Skeletal muscle satellite cell (primary cell): ENCODE data around the gene NCDN.

ENCODE experiments used
- H3K27me3 ChIP-seq: 2 replicates; pipeline ENCODE4 v1.7.0; 2013; ENCODE audit warnings: low read length; ENCODE audit not compliant: control insufficient read depth, insufficient read depth
- H3K36me3 ChIP-seq: 2 replicates; pipeline ENCODE4 v1.7.0; 2013; ENCODE audit warnings: mild to moderate bottlenecking, control low read depth, low read length; ENCODE audit not compliant: insufficient read depth
- H3K4me1 ChIP-seq: 2 replicates; pipeline ENCODE4 v1.7.0; 2013; ENCODE audit warnings: low read length; ENCODE audit not compliant: control insufficient read depth, insufficient read depth
- H3K4me2 ChIP-seq: 2 replicates; pipeline ENCODE4 v1.7.0; 2013; ENCODE audit warnings: mild to moderate bottlenecking, low read length
- H3K4me3 ChIP-seq: 2 replicates; pipeline ENCODE4 v1.7.0; 2013; ENCODE audit warnings: low read length
- H3K9ac ChIP-seq: 2 replicates; pipeline ENCODE4 v1.7.0; 2013; ENCODE audit warnings: mild to moderate bottlenecking, low read depth, low read length, moderate library complexity
- H3K9me3 ChIP-seq: replicated peaks from 2 replicates; pipeline ENCODE4 v1.7.0; 2013; ENCODE audit warnings: mild to moderate bottlenecking, control low read depth, low read length

The NCDN gene

DNA sequence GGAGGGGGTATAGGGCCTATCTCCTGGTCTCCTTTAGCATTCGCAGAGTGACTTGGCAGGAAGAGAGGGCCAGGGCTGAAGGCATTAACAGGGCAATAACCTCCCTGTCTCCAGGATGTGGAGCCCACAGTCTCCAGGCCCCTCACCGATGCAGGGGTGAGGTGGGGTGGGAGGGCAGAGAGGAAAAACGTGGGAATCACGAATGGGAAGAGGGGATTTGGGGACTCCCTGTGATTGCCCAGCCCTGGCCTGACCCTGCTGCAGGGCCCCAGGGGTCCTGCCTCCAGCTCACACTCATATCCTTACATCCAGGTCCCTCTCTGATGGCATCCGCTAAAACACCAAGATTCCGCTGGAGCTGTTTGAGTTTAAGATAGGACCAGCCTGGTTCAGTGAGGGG lies 30.1 kb downstream of the NCDN start:
- no peaks in the 10 kb centered on the region for H3K4me1 ChIP-seq
- H3K4me3 ChIP-seq = no peak overlapping the region
- no peaks in the 10 kb centered on the region for H3K27me3 ChIP-seq
- H3K9me3 ChIP-seq = no peaks in the 10 kb centered on the region
- H3K4me2 ChIP-seq = no peak overlapping the region
- H3K9ac ChIP-seq = no peak overlapping the region
- H3K36me3 ChIP-seq = no peaks in the 10 kb centered on the region

DNA sequence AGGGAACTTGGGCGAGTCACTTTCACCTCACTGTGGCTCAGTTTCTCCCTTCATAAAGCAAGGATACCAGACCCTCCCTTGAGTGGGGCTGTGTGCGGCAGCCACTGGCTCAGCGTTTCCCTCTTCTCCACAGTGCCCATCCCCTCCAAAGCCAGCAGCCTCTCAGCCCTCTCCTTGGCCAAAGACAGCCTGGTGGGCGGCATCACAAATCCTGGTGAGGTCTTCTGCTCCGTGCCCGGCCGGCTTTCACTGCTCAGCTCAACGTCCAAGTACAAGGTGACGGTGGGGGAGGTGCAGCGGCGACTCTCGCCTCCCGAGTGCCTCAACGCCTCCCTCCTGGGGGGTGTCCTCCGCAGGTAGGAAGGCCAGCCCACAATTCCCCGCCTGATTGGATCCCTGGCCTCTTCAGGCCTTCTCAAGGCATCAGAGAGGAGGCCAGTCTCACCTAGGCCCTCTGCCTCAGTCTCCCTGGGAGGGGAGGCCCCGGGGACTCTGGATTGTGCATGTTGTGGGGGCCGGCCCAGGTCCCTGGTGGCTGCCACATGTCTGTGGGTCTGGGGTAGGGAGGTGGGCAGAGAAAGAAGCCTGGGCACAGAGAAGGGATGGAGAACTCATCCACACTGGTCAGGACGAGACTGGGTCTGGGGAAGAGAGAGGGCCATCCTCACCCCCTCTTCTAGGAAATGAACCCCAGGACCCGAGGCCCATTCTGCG lies 30.8 kb downstream of the NCDN start:
- H3K27me3 ChIP-seq = no peaks in the 10 kb centered on the region
- H3K4me3 ChIP-seq = no peak overlapping the region
- no peak overlapping the region for H3K9ac ChIP-seq
- no peaks in the 10 kb centered on the region for H3K9me3 ChIP-seq
- H3K36me3 ChIP-seq = no peaks in the 10 kb centered on the region
- no peak overlapping the region for H3K4me2 ChIP-seq
- H3K4me1 ChIP-seq = no peaks in the 10 kb centered on the region

DNA sequence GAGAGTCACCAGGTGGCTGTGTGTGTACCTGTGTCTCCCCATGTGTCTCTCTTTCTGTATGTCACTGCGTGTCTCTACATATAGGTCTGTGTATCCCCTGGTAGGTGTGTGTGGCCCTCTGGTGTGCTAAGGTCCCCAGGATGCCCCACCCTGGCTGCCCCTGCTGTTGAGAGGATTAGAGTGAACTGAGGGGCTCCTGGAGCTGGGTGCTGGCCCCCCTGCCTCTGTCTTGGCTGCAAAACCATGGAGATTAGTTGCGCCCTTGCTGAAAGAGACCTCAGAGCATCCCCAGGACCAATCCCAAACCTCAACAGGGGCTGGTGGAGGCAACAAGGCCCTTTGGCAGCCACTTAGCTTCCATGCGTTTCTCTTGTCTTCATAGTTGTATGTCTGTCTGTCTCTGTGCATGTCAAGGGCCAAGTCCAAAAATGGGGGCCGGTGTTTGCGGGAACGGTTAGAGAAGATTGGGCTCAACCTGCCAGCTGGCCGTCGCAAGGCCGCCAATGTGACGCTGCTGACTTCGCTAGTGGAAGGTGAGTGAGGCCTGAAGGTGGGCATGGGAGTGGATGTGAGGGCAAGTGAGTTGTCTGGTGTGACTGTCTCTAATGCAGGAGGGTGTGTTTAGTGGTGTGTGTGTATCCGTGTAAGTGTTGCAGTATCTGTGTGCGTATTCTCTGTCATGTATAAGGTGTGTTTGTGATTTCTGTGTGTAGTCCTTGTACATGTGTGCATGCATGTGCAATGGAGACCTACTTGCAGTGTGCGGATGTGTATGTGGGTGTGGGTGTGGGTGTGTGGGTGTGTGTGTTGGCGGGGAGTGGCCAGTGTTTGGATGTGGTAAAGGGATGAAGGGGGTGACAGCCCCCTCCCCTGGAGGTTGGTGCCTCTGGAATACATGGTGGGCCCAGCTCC lies 32.2 kb downstream of the NCDN start:
- Histone ChIP-seq H3K4me2 (no peak overlapping the region), H3K9ac (no peak overlapping the region), H3K27me3 (no peaks in the 10 kb centered on the region), H3K4me3 (no peak overlapping the region), H3K9me3 (no peaks in the 10 kb centered on the region), H3K36me3 (no peaks in the 10 kb centered on the region), H3K4me1 (no peaks in the 10 kb centered on the region)

DNA sequence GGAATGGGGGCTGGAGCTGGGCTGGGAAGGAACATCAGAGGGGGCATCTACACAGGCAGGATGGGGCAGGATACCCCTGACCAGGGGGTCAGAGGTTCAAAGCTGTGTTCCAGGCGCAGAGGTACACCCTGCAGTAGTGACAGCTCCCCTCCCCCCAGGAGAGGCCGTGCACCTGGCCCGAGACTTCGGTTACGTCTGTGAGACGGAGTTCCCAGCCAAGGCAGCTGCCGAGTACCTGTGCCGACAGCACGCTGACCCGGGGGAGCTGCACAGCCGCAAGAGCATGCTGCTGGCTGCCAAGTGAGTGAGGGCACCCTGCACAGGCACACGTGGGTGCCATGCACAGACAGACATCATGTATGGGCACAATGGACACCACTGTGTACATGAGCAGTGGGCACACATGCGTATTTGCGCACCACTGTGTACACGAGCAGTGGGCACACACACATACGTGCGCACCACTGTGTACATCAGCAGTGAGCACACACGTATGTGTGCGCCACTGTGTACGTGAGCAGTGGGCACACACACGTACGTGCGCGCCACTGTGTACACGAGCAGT lies 33.0 kb downstream of the NCDN start:
- H3K4me2 ChIP-seq = no peak overlapping the region
- H3K27me3 ChIP-seq = no peaks in the 10 kb centered on the region
- no peaks in the 10 kb centered on the region for H3K9me3 ChIP-seq
- no peaks in the 10 kb centered on the region for H3K36me3 ChIP-seq
- no peak overlapping the region for H3K9ac ChIP-seq
- no peaks in the 10 kb centered on the region for H3K4me1 ChIP-seq
- H3K4me3 ChIP-seq = no peak overlapping the region

DNA sequence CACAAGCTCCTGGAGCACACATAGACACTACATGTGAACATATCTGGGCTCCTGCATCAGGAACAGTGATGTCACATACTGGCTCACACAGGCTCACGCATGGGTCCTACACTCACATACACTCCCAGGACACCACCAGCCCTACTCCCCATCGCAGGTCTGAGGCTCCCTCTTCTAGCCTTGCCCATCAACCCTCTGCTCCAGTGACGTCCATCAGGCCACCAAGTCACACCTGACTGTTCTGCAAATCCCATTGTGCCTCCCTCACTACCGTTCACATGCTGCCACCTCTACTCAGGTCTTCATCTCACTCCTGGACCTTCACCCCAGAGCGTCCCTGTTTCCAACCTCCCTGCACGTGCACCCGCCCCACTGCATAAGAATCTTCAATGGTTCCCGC lies 33.6 kb downstream of the NCDN start:
- Histone ChIP-seq H3K4me1 (no peaks in the 10 kb centered on the region), H3K36me3 (peaks cover 6% of the 10 kb centered on the region), H3K9ac (no peak overlapping the region), H3K9me3 (no peaks in the 10 kb centered on the region), H3K4me3 (no peak overlapping the region), H3K27me3 (no peaks in the 10 kb centered on the region), H3K4me2 (no peak overlapping the region)

DNA sequence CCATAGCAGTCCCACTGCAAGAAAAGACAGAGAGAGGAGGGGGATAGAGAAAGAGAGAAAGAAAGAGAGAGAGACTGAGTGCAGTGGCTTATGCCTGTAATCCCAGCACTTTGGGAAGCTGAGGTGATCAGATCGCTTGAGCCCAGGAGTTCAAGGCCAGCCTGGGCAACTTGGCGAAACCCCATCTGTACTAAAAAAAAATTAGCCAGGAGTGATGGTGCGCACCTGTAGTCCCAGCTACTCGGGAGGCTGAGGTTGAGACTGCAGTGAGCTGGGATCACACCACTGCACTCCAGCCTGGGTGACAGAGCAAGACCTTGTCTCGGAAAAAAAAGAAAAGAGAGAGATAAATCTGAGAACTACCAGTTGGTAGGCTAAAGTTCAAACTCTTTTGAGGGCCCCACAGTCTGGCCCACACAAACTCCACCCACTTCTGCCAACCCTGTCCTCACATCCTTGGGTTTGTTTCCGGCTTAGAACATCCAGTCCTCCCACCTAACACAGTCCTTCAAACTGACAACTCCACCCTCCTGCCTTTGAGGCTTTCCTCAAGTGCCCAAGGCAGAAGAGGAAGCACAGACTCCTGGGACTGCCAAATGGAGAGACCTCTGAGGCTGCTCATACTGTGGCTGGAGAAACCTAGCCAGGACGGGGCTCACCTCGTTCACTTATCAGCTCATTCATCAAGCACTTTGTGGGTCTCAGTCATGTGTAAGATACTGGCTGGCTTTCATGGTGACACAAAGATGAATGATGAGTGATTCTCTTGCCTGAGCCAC lies 35.6 kb downstream of the NCDN start:
- Histone ChIP-seq H3K4me3 (no peak overlapping the region), H3K36me3 (peaks cover 17% of the 10 kb centered on the region), H3K27me3 (no peaks in the 10 kb centered on the region), H3K4me1 (no peaks in the 10 kb centered on the region), H3K9ac (no peak overlapping the region), H3K4me2 (no peak overlapping the region), H3K9me3 (no peaks in the 10 kb centered on the region)

DNA sequence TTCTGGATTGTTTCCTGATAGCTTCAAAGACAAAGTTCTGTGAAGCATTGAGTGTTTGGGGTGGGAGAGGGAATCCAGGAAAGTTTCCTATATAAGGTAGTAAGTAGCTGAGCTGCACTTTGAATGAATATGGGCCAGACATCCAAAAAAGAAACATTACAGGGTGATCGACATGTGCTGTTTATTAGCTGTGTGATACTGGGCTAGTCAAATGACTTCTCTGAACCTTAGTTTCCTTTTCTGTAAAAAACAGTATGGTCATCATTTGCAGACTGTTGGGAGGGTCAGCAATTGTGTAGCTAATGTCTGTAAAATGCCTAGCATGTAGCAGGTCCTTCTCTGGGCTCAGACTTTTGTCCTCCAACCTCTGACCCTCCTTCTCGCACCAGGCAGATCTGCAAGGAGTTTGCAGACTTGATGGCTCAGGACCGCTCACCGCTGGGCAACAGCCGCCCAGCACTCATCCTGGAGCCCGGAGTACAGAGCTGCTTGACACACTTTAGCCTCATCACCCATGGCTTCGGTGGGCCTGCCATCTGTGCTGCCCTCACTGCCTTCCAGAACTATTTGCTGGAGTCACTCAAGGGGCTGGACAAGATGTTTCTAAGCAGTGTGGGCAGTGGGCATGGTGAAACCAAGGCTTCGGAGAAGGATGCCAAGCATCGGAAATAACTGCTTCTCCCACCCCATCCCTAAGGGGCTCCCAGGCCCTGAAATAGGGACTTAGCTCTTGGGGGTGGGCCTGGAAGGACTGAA lies 36.6 kb downstream of the NCDN start:
- H3K4me2 ChIP-seq = no peak overlapping the region
- H3K27me3 ChIP-seq = no peaks in the 10 kb centered on the region
- H3K9ac ChIP-seq = no peak overlapping the region
- peaks cover 22% of the 10 kb centered on the region for H3K36me3 ChIP-seq
- no peaks in the 10 kb centered on the region for H3K4me1 ChIP-seq
- no peaks in the 10 kb centered on the region for H3K9me3 ChIP-seq
- H3K4me3 ChIP-seq = no peak overlapping the region

DNA sequence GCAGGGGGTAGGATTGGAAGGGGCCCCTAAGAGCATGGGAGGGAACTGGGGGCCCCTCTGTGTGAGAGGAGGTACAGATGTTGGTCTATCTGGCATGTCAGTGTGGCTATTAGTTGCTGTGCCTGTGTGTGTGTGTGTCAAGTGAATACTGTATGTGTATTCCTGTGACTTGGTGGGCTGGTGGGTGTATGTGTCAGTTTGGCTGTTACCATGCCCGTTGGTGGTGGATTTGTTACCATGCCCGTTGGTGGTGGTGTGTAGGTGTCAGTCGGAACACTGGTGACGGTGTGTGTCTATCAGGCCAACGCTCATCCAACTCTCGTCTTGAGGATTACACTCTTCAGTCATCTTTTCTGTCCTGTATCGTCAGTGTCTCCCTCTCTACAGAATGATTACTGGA lies 38.1 kb downstream of the NCDN start:
- H3K9ac ChIP-seq = no peak overlapping the region
- no peak overlapping the region for H3K4me2 ChIP-seq
- H3K4me3 ChIP-seq = no peak overlapping the region
- no peaks in the 10 kb centered on the region for H3K27me3 ChIP-seq
- peaks cover 29% of the 10 kb centered on the region for H3K36me3 ChIP-seq
- H3K4me1 ChIP-seq = no peaks in the 10 kb centered on the region
- no peaks in the 10 kb centered on the region for H3K9me3 ChIP-seq

DNA sequence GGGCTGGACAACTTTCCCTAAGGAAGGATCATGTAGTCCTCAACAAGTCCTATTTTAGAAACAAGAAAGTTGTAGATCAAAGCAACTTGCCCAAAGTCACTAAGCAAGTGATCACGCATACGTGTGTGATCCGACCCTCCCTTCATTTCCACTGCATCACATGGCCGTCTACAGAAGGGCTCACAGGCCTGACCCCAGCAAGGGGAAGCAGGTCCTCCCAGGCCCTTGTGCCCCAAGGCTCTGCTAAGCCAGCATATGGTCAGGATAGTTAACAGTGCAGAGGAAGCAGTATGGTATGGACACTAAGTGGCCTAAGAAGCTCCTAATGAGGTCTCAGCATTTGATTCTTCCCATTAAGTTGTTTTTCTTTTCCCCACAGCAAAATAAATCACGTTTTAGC lies 40.3 kb downstream of the NCDN start:
- Histone ChIP-seq H3K9ac (no peak overlapping the region), H3K4me3 (no peak overlapping the region), H3K9me3 (no peaks in the 10 kb centered on the region), H3K27me3 (no peaks in the 10 kb centered on the region), H3K4me1 (no peaks in the 10 kb centered on the region), H3K4me2 (no peak overlapping the region), H3K36me3 (peaks cover 42% of the 10 kb centered on the region)

DNA sequence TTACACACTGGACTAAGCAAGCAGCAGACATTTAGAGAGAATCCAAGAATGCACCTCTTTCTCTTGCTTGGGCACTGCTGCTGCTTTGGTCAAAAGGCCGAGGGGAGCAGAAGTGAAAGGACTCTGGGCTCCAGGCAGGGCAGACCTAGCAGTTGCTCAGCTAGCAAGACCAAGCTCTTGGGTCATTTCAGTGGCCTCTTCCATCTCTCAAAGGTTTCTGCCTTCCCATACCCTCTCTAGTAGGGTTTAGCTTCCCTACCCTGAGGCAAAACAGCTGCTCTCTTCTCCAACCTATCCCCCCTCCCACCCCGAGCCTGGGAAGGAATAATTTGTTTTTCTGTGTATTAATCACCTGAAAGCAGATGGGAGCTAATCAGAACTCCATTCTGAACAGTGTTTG lies 41.3 kb downstream of the NCDN start:
- Histone ChIP-seq H3K27me3 (no peaks in the 10 kb centered on the region), H3K9me3 (no peaks in the 10 kb centered on the region), H3K4me3 (no peak overlapping the region), H3K4me2 (no peak overlapping the region), H3K9ac (no peak overlapping the region), H3K4me1 (no peaks in the 10 kb centered on the region), H3K36me3 (peaks cover 52% of the 10 kb centered on the region)

DNA sequence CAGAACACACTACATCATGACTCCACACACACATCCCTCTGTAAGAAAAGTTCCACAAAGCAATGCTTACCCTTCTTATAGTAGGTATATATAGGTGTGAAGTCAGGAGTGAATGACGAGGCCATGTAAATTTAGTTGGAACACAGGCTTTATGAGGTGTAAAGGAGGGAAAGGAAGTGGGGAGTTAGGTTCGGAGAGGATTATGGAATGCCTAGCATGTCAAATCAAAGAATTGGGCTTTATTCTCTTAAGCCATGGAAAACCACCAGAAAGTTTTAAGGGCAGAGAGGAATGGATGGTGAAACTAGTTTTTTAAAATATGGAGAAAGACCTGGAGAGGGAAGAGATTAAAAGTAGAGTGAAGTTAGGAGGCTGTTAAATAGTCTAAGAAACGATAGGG lies 41.8 kb downstream of the NCDN start:
- Histone ChIP-seq H3K27me3 (no peaks in the 10 kb centered on the region), H3K4me1 (no peaks in the 10 kb centered on the region), H3K4me3 (no peak overlapping the region), H3K9me3 (no peaks in the 10 kb centered on the region), H3K4me2 (no peak overlapping the region), H3K36me3 (peaks cover 57% of the 10 kb centered on the region), H3K9ac (no peak overlapping the region)
